Measurements from ENCODE around the gene MEGF11.

Gene MEGF11

DNA sequence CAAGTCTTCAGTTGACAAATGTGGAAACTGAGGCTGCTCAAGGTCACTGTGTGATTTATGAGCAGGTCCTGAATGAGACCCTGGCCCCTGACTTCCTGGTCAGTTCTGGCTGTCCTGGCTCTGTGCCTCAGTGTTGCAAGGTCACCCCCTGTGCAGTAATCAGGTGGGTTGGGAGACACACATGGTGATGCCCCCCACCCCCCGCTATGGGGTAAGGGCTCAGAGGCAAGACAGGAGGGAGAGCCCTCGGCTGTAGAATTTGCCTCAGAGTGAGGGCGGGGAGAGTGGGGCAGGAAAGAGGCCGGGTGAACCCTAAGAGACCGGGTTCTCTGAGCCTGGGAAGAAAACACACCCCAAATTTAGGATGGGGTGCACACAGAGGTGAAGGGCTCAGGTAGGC is 98.5 kb downstream of the MEGF11 start:
- no peak overlapping the region for H3K4me3 ChIP-seq (ENCODE audit: low read depth, low read length)
- no peak for DNase-seq (ENCODE audit: low read depth)
- TF ChIP-seq, protein P1, sequence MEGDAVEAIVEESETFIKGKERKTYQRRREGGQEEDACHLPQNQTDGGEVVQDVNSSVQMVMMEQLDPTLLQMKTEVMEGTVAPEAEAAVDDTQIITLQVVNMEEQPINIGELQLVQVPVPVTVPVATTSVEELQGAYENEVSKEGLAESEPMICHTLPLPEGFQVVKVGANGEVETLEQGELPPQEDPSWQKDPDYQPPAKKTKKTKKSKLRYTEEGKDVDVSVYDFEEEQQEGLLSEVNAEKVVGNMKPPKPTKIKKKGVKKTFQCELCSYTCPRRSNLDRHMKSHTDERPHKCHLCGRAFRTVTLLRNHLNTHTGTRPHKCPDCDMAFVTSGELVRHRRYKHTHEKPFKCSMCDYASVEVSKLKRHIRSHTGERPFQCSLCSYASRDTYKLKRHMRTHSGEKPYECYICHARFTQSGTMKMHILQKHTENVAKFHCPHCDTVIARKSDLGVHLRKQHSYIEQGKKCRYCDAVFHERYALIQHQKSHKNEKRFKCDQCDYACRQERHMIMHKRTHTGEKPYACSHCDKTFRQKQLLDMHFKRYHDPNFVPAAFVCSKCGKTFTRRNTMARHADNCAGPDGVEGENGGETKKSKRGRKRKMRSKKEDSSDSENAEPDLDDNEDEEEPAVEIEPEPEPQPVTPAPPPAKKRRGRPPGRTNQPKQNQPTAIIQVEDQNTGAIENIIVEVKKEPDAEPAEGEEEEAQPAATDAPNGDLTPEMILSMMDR (conservative IDR thresholded peaks at IDR 0.05; ENCODE audit: low read depth, low read length), result no peak

DNA sequence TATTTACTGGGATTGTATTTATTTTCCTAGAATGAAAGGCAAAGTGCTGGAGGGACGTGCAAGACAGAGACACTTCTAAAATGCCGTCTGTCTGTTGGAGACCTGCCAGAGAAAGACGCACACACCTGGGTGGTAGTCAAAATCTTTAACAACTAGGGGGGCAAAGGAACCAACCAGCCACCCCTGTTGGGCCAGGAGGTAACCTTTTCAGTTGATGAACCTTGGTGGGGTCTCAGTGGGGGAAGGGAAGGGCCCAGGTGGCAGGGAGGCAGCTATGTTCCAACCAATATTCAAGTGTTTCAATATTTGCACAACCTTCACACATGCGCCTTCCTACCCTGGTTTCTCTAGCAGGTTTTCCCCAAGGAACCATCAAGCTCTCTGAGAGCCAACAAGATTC is 99.0 kb downstream of the MEGF11 start:
- no peak overlapping the region for H3K4me3 ChIP-seq (ENCODE audit: low read depth, low read length)
- no peak for DNase-seq (ENCODE audit: low read depth)
- TF ChIP-seq, protein P1 (conservative IDR thresholded peaks at IDR 0.05; ENCODE audit: low read depth, low read length), result no peak

GRCh38 chr15:66153549-66154415 is 99.8 kb downstream of the MEGF11 start:
- H3K4me3 ChIP-seq (ENCODE audit: low read depth, low read length), result no peak overlapping the region
- DNase-seq (ENCODE audit: low read depth), result no peak
- TF ChIP-seq, protein P1 (conservative IDR thresholded peaks at IDR 0.05; ENCODE audit: low read depth, low read length), result no peak

- H3K4me3 ChIP-seq (ENCODE audit: low read depth, low read length), result no peak overlapping the region
- no peak for DNase-seq (ENCODE audit: low read depth)
- TF ChIP-seq, protein P1 (conservative IDR thresholded peaks at IDR 0.05; ENCODE audit: low read depth, low read length), result no peak
These were observed 100.9 kb downstream of the MEGF11 start for GRCh38 chr15:66152650-66153049.

- DNase-seq (ENCODE audit: low read depth), result no peak
- H3K4me3 ChIP-seq (ENCODE audit: low read depth, low read length), result no peak overlapping the region
- TF ChIP-seq, protein P1 (conservative IDR thresholded peaks at IDR 0.05; ENCODE audit: low read depth, low read length), result no peak
These were observed 101.7 kb downstream of the MEGF11 start for GRCh38 chr15:66151809-66152208.

DNA sequence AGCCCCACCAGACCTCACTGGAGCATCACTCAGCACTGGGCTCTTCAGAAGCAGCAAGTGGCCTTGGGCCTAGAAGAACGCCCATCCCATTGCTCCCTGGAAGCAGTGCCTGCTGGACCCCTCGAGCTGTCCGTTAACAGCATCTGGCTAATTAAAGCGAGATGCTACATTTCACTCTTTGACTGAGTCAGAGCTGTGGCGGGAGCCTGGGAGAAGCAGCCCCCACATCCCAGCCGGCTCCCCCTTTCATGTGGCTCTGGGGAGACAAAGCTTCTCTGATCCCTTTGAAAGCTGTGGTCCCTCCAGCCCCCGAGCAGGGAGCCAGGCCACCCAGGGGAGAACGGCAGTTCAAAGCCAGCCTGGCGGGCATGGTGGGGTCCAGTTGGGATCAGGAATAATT is 103.7 kb downstream of the MEGF11 start:
- DNase-seq (ENCODE audit: low read depth), result no peak
- TF ChIP-seq, protein P1 (conservative IDR thresholded peaks at IDR 0.05; ENCODE audit: low read depth, low read length), result no peak
- no peak overlapping the region for H3K4me3 ChIP-seq (ENCODE audit: low read depth, low read length)

- TF ChIP-seq, protein P1 (conservative IDR thresholded peaks at IDR 0.05; ENCODE audit: low read depth, low read length), result no peak
These were observed 105.4 kb downstream of the MEGF11 start for GRCh38 chr15:66148187-66148586.

More at GRCh38 chr15:66148187-66148586, 105.4 kb downstream of the MEGF11 start:
- no peak for DNase-seq (ENCODE audit: low read depth)
- H3K4me3 ChIP-seq (ENCODE audit: low read depth, low read length), result no peak overlapping the region

Data from choroid plexus epithelial cell (primary cell).